HFF-Myc (cell line): ENCODE data around the gene LMTK2.

Experiments used
- DNase-seq: peaks from one replicate; pipeline ENCODE4 v3.0.0-alpha.2; 2011; ENCODE audit warnings: low read depth; ENCODE audit errors: extremely low read depth
- H3K4me3 ChIP-seq: replicated peaks from 2 replicates; pipeline ENCODE4 v1.5.1; 2011; ENCODE audit warnings: low read depth, mild to moderate bottlenecking, control low read depth, low read length
- TF ChIP-seq, protein P1 (sequence below): IDR thresholded peaks from 2 replicates; pipeline ENCODE4 v1.5.1; 2012; ENCODE audit warnings: mild to moderate bottlenecking, low read depth, low read length, control low read depth; ENCODE audit errors: missing control alignments

LMTK2 gene

DNA sequence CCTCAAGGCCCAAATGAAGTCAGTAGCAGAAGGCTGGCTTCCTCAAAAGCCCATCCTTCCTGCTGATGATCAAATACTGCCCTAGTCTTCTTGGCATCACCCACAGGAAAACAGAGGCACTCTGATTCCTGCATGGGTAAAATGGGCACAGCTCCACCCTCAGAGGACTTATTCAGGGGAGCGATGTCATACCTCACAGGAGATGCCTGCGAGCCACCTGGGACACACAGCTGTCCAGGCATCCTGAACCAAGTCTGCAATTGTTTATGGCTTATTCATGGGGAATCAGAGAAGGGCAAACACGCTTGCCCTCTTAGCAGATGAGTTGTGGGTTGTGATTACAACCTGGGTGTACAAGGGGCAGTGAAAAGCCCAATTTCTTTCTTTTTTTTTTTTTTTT, 22.0 kb upstream of the LMTK2 start:
- TF ChIP-seq, protein P1, sequence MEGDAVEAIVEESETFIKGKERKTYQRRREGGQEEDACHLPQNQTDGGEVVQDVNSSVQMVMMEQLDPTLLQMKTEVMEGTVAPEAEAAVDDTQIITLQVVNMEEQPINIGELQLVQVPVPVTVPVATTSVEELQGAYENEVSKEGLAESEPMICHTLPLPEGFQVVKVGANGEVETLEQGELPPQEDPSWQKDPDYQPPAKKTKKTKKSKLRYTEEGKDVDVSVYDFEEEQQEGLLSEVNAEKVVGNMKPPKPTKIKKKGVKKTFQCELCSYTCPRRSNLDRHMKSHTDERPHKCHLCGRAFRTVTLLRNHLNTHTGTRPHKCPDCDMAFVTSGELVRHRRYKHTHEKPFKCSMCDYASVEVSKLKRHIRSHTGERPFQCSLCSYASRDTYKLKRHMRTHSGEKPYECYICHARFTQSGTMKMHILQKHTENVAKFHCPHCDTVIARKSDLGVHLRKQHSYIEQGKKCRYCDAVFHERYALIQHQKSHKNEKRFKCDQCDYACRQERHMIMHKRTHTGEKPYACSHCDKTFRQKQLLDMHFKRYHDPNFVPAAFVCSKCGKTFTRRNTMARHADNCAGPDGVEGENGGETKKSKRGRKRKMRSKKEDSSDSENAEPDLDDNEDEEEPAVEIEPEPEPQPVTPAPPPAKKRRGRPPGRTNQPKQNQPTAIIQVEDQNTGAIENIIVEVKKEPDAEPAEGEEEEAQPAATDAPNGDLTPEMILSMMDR, result no peak
- no peak for DNase-seq
- no peak overlapping the region for H3K4me3 ChIP-seq

DNA sequence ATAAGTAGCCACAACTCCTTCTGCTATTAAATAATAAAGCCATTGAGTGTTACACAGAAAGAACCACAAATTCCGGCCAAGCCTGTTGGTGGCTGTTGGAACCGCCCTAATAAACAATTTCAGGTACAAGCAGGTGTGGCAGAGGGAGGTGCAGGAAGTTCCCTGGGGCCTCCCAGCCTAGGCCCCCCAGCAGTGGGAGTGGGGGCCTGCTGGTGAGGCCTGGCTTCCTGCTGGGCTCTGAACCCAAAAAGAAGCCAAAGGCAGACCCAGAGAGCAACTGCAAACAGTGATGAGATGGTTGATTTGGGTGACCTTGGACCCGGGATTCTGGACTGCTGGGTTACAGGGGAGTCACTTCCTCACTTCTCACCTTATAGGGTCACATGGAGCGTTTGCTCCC, 21.0 kb upstream of the LMTK2 start:
- TF ChIP-seq, protein P1, result no peak
- H3K4me3 ChIP-seq, result no peak overlapping the region
- DNase-seq, result no peak

DNA sequence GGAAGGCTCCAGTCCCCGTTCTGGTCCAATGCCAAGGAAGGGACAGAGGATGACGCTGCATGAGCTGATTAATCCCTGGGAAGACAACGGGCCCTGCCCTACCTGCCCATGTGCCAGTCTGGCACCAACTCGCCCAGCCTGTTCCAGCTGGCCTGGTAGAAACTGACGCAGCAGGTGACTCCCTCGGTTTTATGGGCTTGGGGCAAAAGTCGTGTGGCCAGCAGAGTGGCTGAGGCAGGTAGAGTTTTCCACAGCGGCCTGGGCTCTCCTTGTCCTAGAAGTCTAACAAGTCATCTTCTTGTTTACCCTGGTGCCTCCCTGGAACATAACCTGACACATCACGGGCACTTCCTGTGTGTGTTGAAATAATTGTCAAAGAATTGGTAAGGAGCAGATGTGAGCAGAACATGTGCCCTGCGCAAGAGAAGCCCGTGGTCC, 20.4 kb upstream of the LMTK2 start:
- TF ChIP-seq, protein P1, result no peak
- no peak overlapping the region for H3K4me3 ChIP-seq
- no peak for DNase-seq

DNA sequence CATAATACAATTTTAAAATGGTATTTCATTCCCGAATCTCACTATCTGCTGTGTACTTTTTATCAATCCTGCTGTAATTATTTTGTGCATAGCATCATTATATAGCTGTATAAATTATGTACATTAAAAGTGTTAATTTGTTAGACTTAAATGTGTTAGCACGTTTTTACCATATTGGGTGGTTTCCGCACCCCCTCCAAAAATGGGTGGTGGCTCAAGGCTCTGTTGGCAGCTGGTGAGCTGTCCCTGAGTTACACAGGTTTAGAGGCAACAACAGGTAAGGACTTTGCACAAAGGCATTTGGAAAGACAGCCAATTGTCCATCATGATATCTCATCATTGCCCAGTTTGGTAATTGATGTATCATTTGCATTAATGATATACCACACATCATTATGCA, 18.6 kb upstream of the LMTK2 start:
- H3K4me3 ChIP-seq, result no peak overlapping the region
- no peak for DNase-seq
- TF ChIP-seq, protein P1, result no peak

DNA sequence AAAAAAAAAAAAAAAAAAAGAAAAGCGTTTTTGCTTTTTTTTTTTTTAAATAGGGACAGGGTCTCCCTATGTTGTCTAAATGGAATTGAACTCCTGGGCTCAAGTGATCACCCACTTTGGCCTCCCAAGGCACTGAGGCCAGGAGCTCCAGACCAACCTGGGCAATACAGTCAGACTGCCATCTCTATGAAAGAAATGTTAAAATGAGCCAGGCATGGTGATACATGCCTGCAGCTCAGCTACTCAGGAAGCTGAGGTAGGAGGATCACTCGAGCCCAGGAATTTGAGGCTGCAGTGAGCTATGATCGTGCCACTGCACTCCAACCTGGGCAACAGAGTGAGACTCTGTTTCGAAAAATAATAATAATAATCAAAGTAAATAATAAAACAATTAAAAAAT, 16.5 kb upstream of the LMTK2 start:
- DNase-seq, result no peak
- TF ChIP-seq, protein P1, result no peak
- H3K4me3 ChIP-seq, result no peak overlapping the region

DNA sequence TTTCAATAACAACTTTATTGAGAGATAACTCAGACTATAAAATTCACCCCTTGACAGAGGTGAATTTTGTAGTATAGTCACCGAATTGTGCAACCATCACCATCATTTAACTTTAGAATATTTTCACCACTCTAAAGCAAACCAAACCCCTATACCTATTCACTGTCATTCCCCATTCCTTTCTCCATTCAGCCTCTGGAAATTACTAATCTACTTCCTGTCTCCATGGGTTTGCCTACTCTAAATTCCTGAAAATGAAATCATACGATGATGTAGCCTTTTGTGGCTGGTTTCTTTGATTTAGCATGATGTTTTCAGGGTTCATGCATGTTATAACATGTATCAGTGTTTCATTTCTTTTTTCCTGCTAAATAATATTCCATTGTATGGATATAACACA, 15.6 kb upstream of the LMTK2 start:
- TF ChIP-seq, protein P1, result no peak
- no peak for DNase-seq
- no peak overlapping the region for H3K4me3 ChIP-seq

DNA sequence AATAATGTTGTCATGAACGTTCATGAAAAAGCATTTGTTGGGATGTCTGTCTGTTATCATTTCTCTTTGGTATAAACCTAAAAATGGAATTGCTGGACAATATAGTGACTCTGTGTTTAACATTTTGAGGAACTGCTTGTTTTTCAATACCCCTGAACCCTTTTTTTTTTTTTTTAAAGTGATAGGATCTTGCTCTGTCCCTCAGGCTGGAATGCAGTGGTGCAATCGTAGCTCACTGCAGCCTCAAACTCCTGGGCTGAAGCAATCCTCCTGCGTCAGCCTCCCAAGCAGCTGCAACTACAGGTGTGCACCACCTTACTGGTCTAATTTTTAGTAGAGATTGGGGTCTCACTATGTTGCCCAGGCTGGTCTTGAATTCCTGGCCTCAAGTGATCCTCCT, 15.1 kb upstream of the LMTK2 start:
- TF ChIP-seq, protein P1, result no peak
- no peak for DNase-seq
- H3K4me3 ChIP-seq, result no peak overlapping the region
